Psoas muscle (tissue), 8 donors: ENCODE measurements around the gene JMY. TPM values are rescaled to one million over a fixed set of nuclear protein-coding genes. Genes with fewer than 3 reads are reported as not detected.
"Not testable (repeated sequence)": the region's sequence is repeated elsewhere in the genome, so short reads cannot be mapped to it uniquely, and the experiment has no call there.

Experiments used
- ATAC-seq, 4 donors: fragments of 200-7000 bp; cut with Tn5 transposase; one replicate each; pipeline ENCODE4 v1.9.1; 2020; ENCODE audit warnings: moderate library complexity in 3 of 4, mild to moderate bottlenecking in 2 of 4
- DNase-seq, 2 donors: peaks; one replicate each; pipeline ENCODE4 v3.0.0-alpha.2; 2020
- H3K27ac ChIP-seq: fragments of 200-600 bp; one replicate; pipeline ENCODE4 v1.8.0; 2022
- H3K27me3 ChIP-seq, 3 donors: fragments of 200-600 bp in 1 of 3; one replicate each; pipeline versions ENCODE4 v1.6.1 to v1.8.0; 2013 to 2022; ENCODE audit warnings: low read length in 2 of 3, mild to moderate bottlenecking in 2 of 3, moderate library complexity in 1 of 3; ENCODE audit not compliant: insufficient read depth in 3 of 3
- H3K36me3 ChIP-seq, 2 donors: fragments of 200-600 bp in 1 of 2; one replicate each; pipeline versions ENCODE4 v1.6.1 to v1.8.0; 2013 to 2022; ENCODE audit warnings: low read depth in 1 of 2, mild to moderate bottlenecking in 1 of 2, moderate library complexity in 1 of 2; ENCODE audit not compliant: insufficient read depth in 1 of 2
- H3K4me1 ChIP-seq: fragments of 200-600 bp; one replicate; pipeline ENCODE4 v1.8.0; 2022
- H3K4me3 ChIP-seq: fragments of 200-600 bp; one replicate; pipeline ENCODE4 v1.8.0; 2022; ENCODE audit warnings: mild to moderate bottlenecking
- H3K9me3 ChIP-seq: fragments of 200-600 bp; one replicate; pipeline ENCODE4 v1.8.0; 2022
- CTCF ChIP-seq: fragments of 200-600 bp; IDR thresholded peaks from one replicate; pipeline ENCODE4 v1.8.0; 2022; ENCODE audit warnings: antibody characterized with exemption
- WGBS, 3 donors: extraction: QIAGEN DNeasy Blood & Tissue Kit; methylation state at CpG; one replicate each; pipeline versions ENCODE4 v1.1.6 to v1.1.7; 2013; 5-methylcytosine and 5-hydroxymethylcytosine counted together
- intact Hi-C, 2 donors: fragments of 100-400 bp; cut with DNase I; formaldehyde crosslinking; loops; one replicate each; pipeline versions ENCODE4 v1.11.0 to v1.14.2; 2022
- polyA plus RNA-seq, 3 donors: library from polyadenylated mRNA; stranded (reverse); fragments of 200-250 nt; gene quantifications; one replicate each; pipeline ENCODE4 v1.2.3, GENCODE V29; 2013
- total RNA-seq, 4 donors: library from RNA; stranded (reverse); fragmentation: NEBNext Ultra II Directional in 2 of 4; extraction: Animal tissue kit (Norgen Biotek cat#: 25700) in 2 of 4; gene quantifications; one replicate each; pipeline versions ENCODE4 v1.2.1 to v1.2.4, GENCODE V29; 2021 to 2023
- donor health status: healthy with polysubstance abuse.
- donor health status: DM: no; HTN: no; CAD: no; lungs with moderate emphysema.
- donor health status: Bipolar disorder and iron deficiency.
- donor health status: healthy.
- donor health status: DM: yes; HTN: yes; CAD: no.
- donor health status: DM: no; HTN: no; CAD: no.
- donor health status: DM: no; HTN: no; CAD: no.
- donor health status: DM: yes; HTN: yes; CAD: no.

Gene JMY
- total and polyA plus RNA-seq, 7 donors: 1.3 to 17.0 (median 11.7) TPM

GRCh38 chr5:79241535-79241979 is 5.6 kb downstream of the JMY start:
- no peak for TF ChIP-seq CTCF
- intact Hi-C loops: no loop called here
- no peaks in the 10 kb centered on the region for H3K36me3 ChIP-seq
- H3K4me3 ChIP-seq: no peak overlapping the region
- H3K4me1 ChIP-seq: peaks cover 46% of the 10 kb centered on the region
- WGBS, 3 donors: 75 to 86% (median 77%) methylated on average over 4 of the region's 4 CpGs
- peak overlapping the region; percentile 77 for H3K27ac ChIP-seq
- DNase-seq: no peak
- no peak for ATAC-seq
- H3K27me3 ChIP-seq: no peaks in the 10 kb centered on the region
- no peaks in the 10 kb centered on the region for H3K9me3 ChIP-seq

- no peak for TF ChIP-seq CTCF
- Histone ChIP-seq H3K4me1 (peaks cover 46% of the 10 kb centered on the region), H3K36me3 (no peaks in the 10 kb centered on the region), H3K27ac (peak overlapping the region; percentile 77), H3K4me3 (no peak overlapping the region), H3K9me3 (no peaks in the 10 kb centered on the region), H3K27me3 (no peaks in the 10 kb centered on the region)
- DNase-seq (no peak), ATAC-seq (no peak)
- intact Hi-C loops: no loop called here
- WGBS, 3 donors: 57 to 71% (median 60%) methylated on average over 5 of the region's 5 CpGs
These were observed 6.5 kb downstream of the JMY start for GRCh38 chr5:79242242-79243039.

- H3K27me3 ChIP-seq: no peaks in the 10 kb centered on the region
- intact Hi-C loops: no loop called here
- 36 to 61% (median 45%) methylated on average over 1 of the region's 1 CpG for WGBS, 3 donors
- DNase-seq (no peak), ATAC-seq (peak; percentile 65 to 94 (median 90))
- no peaks in the 10 kb centered on the region for H3K36me3 ChIP-seq
- H3K4me1 ChIP-seq: peaks cover 46% of the 10 kb centered on the region
- peak overlapping the region; percentile 77 for H3K27ac ChIP-seq
- TF ChIP-seq CTCF: peak; percentile 21
- no peak overlapping the region for H3K4me3 ChIP-seq
- no peaks in the 10 kb centered on the region for H3K9me3 ChIP-seq
These were observed 7.3 kb downstream of the JMY start for GRCh38 chr5:79243224-79243623.

GRCh38 chr5:79254067-79254466 is 18.1 kb downstream of the JMY start:
- H3K4me1 ChIP-seq, H3K36me3 ChIP-seq, intact Hi-C loops, ATAC-seq, H3K27ac ChIP-seq, H3K27me3 ChIP-seq, H3K9me3 ChIP-seq, DNase-seq, H3K4me3 ChIP-seq: not testable (repeated sequence)
- WGBS, 3 donors: 90 to 96% (median 94%) methylated on average over 8 of the region's 8 CpGs

GRCh38 chr5:79255786-79256557 is 20.0 kb downstream of the JMY start:
- peak; percentile 18 for TF ChIP-seq CTCF
- no peak overlapping the region for H3K27ac ChIP-seq
- H3K4me1 ChIP-seq: peaks cover 7% of the 10 kb centered on the region
- no peak for DNase-seq
- H3K27me3 ChIP-seq: no peaks in the 10 kb centered on the region
- no peaks in the 10 kb centered on the region for H3K9me3 ChIP-seq
- WGBS, 3 donors: 90 to 93% (median 90%) methylated on average over 5 of the region's 5 CpGs
- H3K4me3 ChIP-seq: no peak overlapping the region
- intact Hi-C loops: no loop called here
- peak in 3 of 4 donors; percentile 33 to 58 (median 56) for ATAC-seq
- H3K36me3 ChIP-seq: no peaks in the 10 kb centered on the region
